Measurements from ENCODE around the gene PRKCB.
"Not testable (repeated sequence)": the region's sequence is repeated elsewhere in the genome, so short reads cannot be mapped to it uniquely, and the experiment has no call there.

The PRKCB gene

DNA sequence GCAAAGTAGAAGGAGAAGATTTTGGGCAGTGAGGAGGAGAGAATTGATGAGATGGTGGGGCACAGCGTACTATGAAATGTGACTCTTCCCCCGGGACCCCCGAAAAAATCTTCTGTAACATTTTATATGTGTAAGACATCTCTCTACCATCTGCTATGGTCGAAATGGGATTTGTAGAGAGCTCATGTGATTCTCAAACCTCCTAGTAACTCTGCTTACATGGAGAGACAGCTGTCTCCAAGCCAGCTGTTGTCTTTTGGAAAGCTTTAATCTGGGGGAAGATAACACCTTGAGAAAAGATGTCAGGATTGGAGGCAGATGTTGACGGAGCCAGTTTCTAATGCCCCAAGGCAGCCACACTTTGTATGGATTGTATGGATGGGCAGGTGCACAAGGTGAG is 94.1 kb downstream of the PRKCB start:
- Histone ChIP-seq H3K9me3 (ENCODE audit: low read length) (no peaks in the 10 kb centered on the region), H3K36me3 (ENCODE audit: insufficient read depth, low read length) (no peaks in the 10 kb centered on the region), H2AFZ (ENCODE audit: low read depth, low read length) (no peak overlapping the region), H3K4me3 (ENCODE audit: low read length) (no peak overlapping the region), H3K27me3 (ENCODE audit: insufficient read depth, low read length) (no peaks in the 10 kb centered on the region), H3K4me1 (ENCODE audit: insufficient read depth, low read length) (no peaks in the 10 kb centered on the region)

DNA sequence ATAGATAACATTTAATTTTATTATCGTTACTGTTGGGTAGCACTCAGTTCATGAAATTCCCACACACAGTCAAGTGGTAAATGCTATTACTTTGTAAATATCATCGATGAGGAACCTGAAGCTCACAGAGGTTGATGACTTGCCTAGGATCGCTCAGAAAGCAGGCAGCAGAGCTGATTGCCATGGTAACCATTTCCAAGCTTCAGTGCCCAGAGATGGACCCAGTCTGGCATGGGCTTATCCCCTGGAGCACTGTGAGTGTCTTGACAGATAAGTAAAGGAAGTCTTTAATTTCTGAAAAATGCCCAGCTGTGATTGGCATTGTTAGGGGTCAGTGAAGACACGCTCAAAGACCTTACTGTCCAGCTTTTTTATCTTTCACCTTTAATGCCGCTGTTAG is 95.0 kb downstream of the PRKCB start:
- Histone ChIP-seq H3K36me3 (ENCODE audit: insufficient read depth, low read length) (no peaks in the 10 kb centered on the region), H2AFZ (ENCODE audit: low read depth, low read length) (no peak overlapping the region), H3K4me3 (ENCODE audit: low read length) (no peak overlapping the region), H3K4me1 (ENCODE audit: insufficient read depth, low read length) (no peaks in the 10 kb centered on the region), H3K27me3 (ENCODE audit: insufficient read depth, low read length) (no peaks in the 10 kb centered on the region), H3K9me3 (ENCODE audit: low read length) (no peaks in the 10 kb centered on the region)

DNA sequence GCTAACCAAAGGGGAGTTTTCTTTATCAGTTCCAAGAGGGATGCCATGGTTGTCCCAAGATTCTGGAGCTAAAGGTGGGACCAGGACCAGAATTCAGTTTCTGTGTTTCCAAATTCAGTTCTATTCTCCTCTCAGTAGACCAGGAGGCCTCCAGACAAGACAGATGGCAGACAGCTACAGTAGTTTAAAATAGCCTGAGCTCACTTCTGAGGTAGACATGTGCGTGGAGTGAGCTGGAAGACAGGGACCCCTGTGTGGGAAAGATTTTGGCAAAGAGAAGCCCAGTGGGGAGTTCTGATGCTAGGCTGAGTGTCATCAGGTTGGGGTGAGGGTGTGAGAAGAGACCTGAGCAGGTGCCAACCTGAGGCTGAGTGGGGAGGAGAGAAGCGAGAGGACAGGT is 95.4 kb downstream of the PRKCB start:
- H3K9me3 ChIP-seq (ENCODE audit: low read length): no peaks in the 10 kb centered on the region
- no peak overlapping the region for H2AFZ ChIP-seq (ENCODE audit: low read depth, low read length)
- no peaks in the 10 kb centered on the region for H3K36me3 ChIP-seq (ENCODE audit: insufficient read depth, low read length)
- H3K4me3 ChIP-seq (ENCODE audit: low read length): no peak overlapping the region
- no peaks in the 10 kb centered on the region for H3K27me3 ChIP-seq (ENCODE audit: insufficient read depth, low read length)
- H3K4me1 ChIP-seq (ENCODE audit: insufficient read depth, low read length): no peaks in the 10 kb centered on the region

DNA sequence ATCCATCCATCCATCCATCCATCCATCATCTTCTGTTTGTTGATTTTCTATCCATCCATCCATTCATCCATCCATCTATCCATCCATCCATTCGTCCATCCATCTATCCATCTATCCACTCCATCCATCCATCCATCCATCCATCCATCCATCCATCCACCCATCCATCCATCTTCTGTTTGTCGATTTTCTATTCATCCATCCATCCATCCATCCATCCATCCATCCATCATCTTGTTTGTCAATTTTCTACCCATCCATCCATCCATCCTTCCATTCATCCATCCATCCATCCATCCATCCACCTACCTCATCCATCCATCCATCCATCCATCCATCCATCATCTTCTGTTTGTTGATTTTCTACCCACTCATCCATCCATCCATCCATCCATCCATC is 97.9 kb downstream of the PRKCB start:
- H2AFZ ChIP-seq (ENCODE audit: low read depth, low read length); H3K27me3 ChIP-seq (ENCODE audit: insufficient read depth, low read length); H3K36me3 ChIP-seq (ENCODE audit: insufficient read depth, low read length); H3K9me3 ChIP-seq (ENCODE audit: low read length); H3K4me3 ChIP-seq (ENCODE audit: low read length); H3K4me1 ChIP-seq (ENCODE audit: insufficient read depth, low read length): not testable (repeated sequence)

DNA sequence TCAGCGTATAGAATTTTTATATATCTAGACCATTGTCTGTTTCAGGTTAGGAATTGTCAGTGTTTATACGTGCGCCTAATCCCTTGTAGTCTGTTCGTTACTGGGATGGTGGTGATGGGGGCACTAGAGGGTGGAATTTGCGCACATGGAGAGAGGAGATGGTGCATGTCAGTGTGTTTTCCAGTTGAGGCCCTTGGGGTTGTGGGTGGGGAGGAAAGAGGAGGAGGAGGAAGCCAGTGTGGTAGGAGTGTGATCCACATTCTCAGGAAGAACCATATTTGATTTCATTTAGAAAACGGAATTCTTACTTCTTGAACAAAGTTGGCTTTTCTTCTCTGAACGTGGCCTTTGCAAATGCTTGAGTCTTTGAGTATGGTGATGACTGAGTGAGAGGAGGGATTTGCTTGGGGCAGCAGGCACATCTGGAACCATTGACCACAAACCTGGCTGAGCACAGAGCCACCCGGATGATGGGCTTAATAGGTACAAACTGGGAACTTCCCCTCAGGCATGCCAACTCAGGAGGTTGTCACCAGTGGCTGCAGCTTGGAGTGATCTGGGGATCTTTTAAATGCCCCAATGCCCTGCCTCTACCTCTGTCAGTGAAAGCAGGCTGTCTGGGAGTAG is 98.9 kb downstream of the PRKCB start:
- Histone ChIP-seq H3K36me3 (ENCODE audit: insufficient read depth, low read length) (no peaks in the 10 kb centered on the region), H3K4me1 (ENCODE audit: insufficient read depth, low read length) (no peaks in the 10 kb centered on the region), H3K9me3 (ENCODE audit: low read length) (no peaks in the 10 kb centered on the region), H3K4me3 (ENCODE audit: low read length) (no peak overlapping the region), H3K27me3 (ENCODE audit: insufficient read depth, low read length) (no peaks in the 10 kb centered on the region), H2AFZ (ENCODE audit: low read depth, low read length) (no peak overlapping the region)

DNA sequence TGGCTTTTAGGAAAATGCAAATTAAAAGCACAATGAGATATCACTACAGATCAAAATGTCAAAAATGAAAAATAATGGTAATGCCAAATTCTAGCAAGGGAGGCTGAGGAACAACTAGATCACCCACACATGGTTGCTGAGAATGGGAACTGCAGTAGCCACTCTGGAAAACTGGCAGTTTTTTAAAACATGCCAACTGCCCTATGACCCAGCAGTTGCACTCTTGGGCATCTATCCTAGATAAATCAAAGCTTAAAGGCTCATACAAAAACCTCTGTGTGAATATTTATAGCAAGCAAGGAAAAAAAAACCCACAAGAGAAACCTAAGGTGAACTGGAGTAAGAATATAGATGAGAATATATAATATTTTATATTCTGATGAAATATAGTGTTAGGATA is 104.3 kb downstream of the PRKCB start:
- Histone ChIP-seq H3K27me3 (ENCODE audit: insufficient read depth, low read length) (no peaks in the 10 kb centered on the region), H3K9me3 (ENCODE audit: low read length) (no peaks in the 10 kb centered on the region), H2AFZ (ENCODE audit: low read depth, low read length) (no peak overlapping the region), H3K4me3 (ENCODE audit: low read length) (no peak overlapping the region), H3K36me3 (ENCODE audit: insufficient read depth, low read length) (no peaks in the 10 kb centered on the region), H3K4me1 (ENCODE audit: insufficient read depth, low read length) (peaks cover 6% of the 10 kb centered on the region)

DNA sequence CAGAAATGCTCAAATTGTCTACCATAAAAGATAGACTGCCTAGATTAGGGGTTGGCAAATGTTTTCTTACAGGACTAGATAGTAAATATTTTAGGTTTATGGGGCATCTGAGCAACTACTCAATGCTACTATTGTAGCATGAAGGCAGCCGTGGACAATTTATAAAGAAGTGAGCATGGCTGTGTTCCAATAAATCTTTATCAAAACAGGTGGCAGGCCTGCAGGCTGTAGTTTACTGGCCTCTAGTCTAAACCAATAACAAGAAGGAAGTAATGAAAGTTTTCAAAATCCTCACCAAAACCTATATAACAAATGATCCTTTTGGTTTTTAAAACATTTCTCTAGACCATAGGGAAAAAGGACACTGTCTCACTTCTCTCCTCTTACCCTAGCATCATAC is 105.2 kb downstream of the PRKCB start:
- peaks cover 6% of the 10 kb centered on the region for H3K4me1 ChIP-seq (ENCODE audit: insufficient read depth, low read length)
- no peaks in the 10 kb centered on the region for H3K36me3 ChIP-seq (ENCODE audit: insufficient read depth, low read length)
- no peaks in the 10 kb centered on the region for H3K27me3 ChIP-seq (ENCODE audit: insufficient read depth, low read length)
- no peaks in the 10 kb centered on the region for H3K9me3 ChIP-seq (ENCODE audit: low read length)
- no peak overlapping the region for H3K4me3 ChIP-seq (ENCODE audit: low read length)
- no peak overlapping the region for H2AFZ ChIP-seq (ENCODE audit: low read depth, low read length)

DNA sequence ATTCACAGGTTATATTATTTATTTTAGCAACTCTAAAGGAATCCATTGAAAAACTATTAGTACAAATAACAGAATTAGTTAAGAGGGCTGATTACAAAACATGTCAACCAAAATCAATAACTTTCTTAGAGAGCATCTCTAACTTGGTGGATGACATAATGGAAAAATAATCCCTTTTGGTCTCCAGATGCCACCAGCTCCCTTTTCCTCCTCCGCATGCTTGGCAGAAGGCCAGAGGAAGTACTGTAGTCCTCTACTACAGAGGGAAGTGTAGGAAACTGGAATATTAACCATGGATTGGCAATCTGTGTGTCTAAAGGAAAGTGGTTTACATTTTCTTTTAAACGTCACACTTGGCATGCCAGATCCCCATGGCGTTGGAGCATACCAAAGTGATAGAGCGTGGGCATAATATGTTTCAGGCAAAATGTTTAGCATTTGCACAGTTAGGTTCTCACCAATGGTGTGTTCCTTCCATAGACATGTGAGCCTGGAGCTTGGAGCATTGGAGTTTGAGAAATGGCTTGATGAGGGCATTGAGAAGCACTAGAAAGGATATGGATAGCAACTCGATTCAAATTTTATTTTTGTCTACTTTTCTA is 106.3 kb downstream of the PRKCB start:
- Histone ChIP-seq H3K9me3 (ENCODE audit: low read length) (no peaks in the 10 kb centered on the region), H3K4me3 (ENCODE audit: low read length) (no peak overlapping the region), H3K4me1 (ENCODE audit: insufficient read depth, low read length) (peaks cover 6% of the 10 kb centered on the region), H3K36me3 (ENCODE audit: insufficient read depth, low read length) (no peaks in the 10 kb centered on the region), H2AFZ (ENCODE audit: low read depth, low read length) (no peak overlapping the region), H3K27me3 (ENCODE audit: insufficient read depth, low read length) (no peaks in the 10 kb centered on the region)

DNA sequence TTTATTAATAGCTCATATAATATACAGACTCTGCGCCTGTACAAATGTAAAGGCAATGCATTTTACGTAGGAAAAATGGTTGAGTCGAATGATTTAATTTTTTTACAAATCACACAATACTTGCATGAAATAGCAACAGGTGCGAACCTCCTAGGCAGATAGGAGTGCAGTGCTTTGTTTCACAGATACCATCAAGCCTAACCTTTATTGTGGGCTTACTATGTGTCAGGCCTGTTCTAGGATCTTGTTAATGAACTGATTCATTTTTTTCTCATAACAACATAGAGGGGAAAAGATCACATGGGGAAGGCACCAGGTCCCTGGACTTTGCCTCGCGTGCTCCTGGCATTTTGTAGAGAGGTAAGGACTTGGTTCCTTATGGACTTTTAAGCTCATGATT is 107.8 kb downstream of the PRKCB start:
- Histone ChIP-seq H3K27me3 (ENCODE audit: insufficient read depth, low read length) (no peaks in the 10 kb centered on the region), H3K4me3 (ENCODE audit: low read length) (no peak overlapping the region), H3K4me1 (ENCODE audit: insufficient read depth, low read length) (peaks cover 6% of the 10 kb centered on the region), H3K9me3 (ENCODE audit: low read length) (no peaks in the 10 kb centered on the region), H2AFZ (ENCODE audit: low read depth, low read length) (no peak overlapping the region), H3K36me3 (ENCODE audit: insufficient read depth, low read length) (no peaks in the 10 kb centered on the region)

DNA sequence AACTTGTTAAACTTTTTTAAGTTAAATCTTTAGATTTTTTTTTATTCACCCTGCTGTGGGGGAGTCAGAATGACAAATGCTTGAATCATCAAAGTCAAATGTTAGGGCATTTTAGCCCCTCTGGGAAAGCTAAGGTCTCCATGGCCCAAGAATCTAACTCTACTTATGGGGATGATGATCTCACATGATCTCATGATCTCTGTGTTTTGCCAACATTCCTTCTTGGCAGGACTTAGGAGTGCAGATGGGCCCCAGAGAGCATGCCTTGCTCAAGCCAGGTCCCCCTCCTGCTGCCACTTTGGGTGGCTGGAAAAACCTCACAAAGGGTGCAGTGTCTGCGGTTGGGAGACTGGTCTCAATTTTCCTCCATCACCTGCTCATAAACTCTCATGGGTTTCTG is 108.6 kb downstream of the PRKCB start:
- Histone ChIP-seq H3K36me3 (ENCODE audit: insufficient read depth, low read length) (no peaks in the 10 kb centered on the region), H2AFZ (ENCODE audit: low read depth, low read length) (no peak overlapping the region), H3K4me1 (ENCODE audit: insufficient read depth, low read length) (peaks cover 6% of the 10 kb centered on the region), H3K27me3 (ENCODE audit: insufficient read depth, low read length) (no peaks in the 10 kb centered on the region), H3K4me3 (ENCODE audit: low read length) (no peak overlapping the region), H3K9me3 (ENCODE audit: low read length) (no peaks in the 10 kb centered on the region)

DNA sequence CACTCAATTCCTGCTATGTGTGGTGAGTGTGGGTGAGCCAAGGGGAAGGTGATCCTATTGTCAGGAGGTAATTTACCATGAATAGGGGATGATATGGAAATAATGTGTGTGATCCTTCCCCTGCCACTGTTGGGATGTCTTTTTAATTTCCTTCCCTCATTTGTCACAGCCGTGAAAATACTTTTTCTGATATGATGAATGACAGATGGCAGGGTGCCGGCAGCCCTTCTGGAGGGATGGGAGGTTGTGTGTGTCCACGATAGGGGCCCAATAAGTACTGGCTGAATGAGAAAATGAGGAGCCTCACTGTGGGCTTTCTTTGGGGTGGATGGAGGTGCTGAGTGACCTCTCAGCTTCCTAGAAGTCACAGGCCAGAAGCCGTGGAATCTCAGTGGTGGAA is 109.5 kb downstream of the PRKCB start:
- H3K4me3 ChIP-seq (ENCODE audit: low read length): no peak overlapping the region
- peaks cover 6% of the 10 kb centered on the region for H3K4me1 ChIP-seq (ENCODE audit: insufficient read depth, low read length)
- no peak overlapping the region for H2AFZ ChIP-seq (ENCODE audit: low read depth, low read length)
- H3K9me3 ChIP-seq (ENCODE audit: low read length): no peaks in the 10 kb centered on the region
- H3K36me3 ChIP-seq (ENCODE audit: insufficient read depth, low read length): no peaks in the 10 kb centered on the region
- H3K27me3 ChIP-seq (ENCODE audit: insufficient read depth, low read length): no peaks in the 10 kb centered on the region

DNA sequence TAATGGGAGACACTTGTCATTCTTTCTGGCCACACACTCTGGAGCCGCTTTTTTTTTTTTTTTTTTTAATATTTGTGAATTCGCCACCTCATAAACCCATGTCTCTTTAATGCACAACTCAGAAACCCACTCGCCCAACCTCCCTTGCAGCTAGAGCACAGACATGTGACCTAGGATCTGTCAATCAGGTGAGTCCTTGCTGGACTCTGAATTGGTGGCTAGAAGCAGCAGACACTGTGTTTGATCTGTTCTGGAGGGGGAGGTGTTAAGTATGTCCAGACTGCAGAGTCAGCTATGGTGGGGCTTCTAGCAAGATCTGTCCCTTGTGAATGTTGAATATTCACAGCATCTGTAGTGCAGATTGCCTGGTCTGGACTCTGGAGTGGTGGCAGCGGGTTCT is 112.1 kb downstream of the PRKCB start:
- Histone ChIP-seq H3K36me3 (ENCODE audit: insufficient read depth, low read length) (no peaks in the 10 kb centered on the region), H3K27me3 (ENCODE audit: insufficient read depth, low read length) (no peaks in the 10 kb centered on the region), H3K4me3 (ENCODE audit: low read length) (no peak overlapping the region), H3K9me3 (ENCODE audit: low read length) (no peaks in the 10 kb centered on the region), H2AFZ (ENCODE audit: low read depth, low read length) (no peak overlapping the region), H3K4me1 (ENCODE audit: insufficient read depth, low read length) (peaks cover 14% of the 10 kb centered on the region)

DNA sequence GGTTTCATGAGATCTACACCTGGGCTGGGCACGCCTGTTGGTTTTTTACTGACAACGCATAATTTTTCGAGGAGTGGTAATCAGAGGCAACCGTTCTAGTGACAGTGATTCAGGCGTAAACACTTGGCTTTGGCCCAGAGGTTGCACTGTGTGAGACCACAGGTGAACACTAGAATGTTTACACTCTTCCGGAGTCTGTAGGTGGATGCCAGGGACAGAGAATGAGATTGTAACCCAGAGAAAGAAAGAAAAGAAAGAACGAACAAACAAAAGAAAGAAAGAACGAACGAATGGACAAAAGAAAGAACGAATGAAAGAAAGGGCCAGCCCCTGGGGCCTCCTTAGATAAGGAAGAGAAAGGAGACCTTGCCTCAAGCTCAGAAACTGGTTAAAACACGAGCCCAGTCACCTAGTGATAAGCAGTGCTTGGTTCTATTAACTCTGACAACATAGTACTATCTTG is 113.2 kb downstream of the PRKCB start:
- Histone ChIP-seq H3K27me3 (ENCODE audit: insufficient read depth, low read length) (no peaks in the 10 kb centered on the region), H2AFZ (ENCODE audit: low read depth, low read length) (no peak overlapping the region), H3K4me1 (ENCODE audit: insufficient read depth, low read length) (peaks cover 15% of the 10 kb centered on the region), H3K36me3 (ENCODE audit: insufficient read depth, low read length) (no peaks in the 10 kb centered on the region), H3K4me3 (ENCODE audit: low read length) (no peak overlapping the region), H3K9me3 (ENCODE audit: low read length) (no peaks in the 10 kb centered on the region)
